NK-92 treated with Interleukin-12 subunit alpha and Interleukin-12 subunit beta, amount 100 ng/mL, for 24 hours (cell line): Measurements from ENCODE around the gene PLEKHG3.

Source experiments
- DNase-seq: peaks from one replicate; lab custom pipeline; 2025; lab: John Stamatoyannopoulos, UW

The PLEKHG3 gene

DNA sequence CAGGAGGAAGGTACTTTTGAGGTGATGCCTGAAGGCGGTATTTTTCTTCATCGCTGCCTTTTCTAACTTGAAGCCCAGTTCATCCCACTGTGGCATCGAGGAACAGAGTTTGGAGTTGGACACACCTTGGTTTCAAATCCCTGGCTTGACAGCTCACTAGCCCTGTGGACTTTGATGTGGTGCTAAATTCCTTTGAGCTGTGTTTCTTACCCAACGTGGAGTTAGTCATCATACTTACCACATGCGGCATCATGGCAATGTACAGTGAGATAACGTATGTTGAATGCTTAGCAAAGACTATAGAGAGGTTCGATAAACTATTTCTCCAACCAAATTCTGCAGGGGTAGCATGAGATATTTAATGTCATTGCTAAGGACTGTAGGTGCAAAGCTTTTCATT lies 3.4 kb downstream of the PLEKHG3 start:
- DNase-seq, result no peak

DNA sequence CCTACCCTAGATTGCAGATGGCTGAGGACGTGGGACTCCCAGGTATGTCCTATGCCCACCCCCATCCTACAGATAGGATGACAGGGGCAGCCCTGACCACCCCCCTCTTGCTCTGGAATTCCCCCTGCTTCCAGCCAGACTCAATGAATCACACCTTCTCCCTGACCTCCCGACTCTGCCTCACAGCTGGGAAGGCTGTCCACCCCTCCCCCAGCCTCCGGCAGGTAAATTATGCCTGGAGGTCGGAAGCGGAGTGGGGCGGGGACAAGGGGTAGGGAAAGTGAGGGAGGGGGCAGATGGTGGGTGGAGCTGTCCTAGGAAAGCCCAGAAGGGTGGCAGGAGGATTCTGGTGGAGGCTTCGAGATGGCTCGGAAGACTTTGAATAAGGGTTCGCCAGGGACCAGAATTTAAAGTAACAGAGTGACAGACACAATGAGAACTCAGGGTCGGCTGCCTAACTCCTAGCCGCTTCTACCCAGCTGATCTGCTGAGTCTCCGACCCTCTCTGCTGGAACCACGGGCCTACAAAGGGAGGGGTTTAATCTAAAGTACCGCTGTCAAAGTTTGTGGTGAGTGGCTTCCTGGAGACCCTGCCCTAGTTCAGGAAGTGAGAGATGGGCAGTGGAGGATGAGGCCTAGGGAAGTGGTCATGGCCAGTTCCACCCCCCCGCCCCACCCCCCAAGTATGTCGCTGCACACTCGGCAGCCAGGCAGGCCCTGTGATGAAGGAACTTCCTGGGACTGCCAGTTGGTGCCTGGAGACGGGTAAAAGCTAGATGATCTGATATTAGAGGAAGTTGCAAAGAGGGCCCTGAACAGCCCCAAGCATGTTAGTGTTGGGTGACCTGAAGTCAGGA lies 4.2 kb downstream of the PLEKHG3 start:
- no peak for DNase-seq

DNA sequence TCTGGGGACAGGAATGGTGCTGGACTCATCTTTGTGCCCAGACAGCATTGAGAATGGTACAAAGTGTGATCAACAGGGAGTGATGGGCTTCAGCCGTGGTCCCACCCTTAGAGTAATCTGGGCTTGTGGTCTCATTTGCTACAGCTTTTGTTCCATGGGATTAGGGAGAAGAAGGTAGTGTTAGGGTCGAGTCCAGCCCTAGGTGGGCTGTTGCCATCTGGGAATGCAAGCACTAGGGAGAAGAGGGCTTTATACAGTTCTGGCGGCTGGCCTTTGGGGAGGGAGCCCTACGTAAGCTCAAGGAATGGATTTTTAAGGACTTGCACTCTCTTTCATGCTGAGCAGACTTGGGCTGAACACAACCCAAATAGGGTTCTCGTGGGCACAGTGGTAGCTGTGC lies 4.9 kb downstream of the PLEKHG3 start:
- DNase-seq, result no peak

DNA sequence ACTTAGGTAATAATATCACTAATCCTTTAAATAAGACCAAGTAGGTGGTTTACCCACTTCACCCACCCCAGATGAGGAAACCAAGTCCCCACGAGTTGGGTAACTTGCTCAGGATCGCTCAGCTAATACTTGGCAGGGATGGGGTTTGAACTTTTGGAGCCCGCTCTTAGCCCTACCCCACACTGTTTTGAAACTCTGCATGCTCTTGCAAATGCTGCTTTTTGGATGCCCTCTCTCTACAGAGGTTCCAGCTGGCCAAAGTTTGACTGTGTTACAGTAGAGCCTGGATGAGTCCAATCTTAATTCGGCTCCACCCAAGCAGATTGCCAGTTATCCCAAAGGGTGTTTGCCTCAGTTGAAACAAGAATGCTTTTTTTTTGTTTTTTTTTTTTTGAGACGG lies 6.8 kb downstream of the PLEKHG3 start:
- DNase-seq, result no peak

DNA sequence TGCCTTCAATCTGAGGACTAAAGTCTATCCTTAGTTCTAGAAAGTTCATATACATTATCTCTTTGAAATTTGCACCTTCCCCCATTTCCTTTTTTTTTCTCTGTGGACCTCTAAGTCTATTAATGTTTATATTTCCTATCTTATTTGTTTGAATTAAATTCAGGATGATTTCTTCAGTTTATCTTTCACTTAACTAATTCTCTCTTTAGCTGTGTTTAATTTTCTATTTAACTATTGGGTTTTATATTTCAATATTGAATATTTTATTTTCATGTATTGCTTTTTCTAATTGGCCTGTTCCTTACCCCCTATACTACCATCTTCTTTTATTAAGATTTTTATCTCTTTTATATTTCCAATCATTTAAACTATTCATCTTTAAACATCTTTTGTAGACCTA lies 9.5 kb downstream of the PLEKHG3 start:
- DNase-seq, result no peak

DNA sequence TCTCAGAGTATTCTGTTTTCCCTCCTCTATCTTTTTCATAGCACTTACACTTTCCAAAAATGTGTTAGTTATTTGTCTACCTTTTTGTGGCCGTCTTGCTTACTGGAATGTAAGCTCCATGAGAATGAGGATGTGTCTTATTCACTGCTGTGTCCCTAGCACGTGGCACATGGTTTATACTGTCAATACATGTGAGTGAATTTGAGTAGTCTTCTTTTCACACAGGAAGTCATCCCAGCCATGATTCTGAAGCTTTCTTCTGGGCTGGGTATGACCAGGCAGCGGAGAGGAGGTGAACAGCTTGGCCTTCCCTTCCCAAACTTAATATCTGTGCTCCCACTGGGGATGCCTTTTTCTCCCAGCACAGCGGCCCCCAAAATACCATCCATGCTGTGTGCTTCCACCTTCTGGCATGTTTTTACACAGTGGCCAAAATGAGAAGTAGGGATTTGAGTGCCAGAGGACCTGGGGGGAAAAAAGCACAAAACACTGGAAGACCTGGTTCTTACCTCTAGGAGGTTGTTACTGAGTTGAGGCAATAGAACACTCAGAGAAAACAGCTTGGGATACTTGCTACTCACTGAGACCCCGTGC lies 10.3 kb downstream of the PLEKHG3 start:
- no peak for DNase-seq

DNA sequence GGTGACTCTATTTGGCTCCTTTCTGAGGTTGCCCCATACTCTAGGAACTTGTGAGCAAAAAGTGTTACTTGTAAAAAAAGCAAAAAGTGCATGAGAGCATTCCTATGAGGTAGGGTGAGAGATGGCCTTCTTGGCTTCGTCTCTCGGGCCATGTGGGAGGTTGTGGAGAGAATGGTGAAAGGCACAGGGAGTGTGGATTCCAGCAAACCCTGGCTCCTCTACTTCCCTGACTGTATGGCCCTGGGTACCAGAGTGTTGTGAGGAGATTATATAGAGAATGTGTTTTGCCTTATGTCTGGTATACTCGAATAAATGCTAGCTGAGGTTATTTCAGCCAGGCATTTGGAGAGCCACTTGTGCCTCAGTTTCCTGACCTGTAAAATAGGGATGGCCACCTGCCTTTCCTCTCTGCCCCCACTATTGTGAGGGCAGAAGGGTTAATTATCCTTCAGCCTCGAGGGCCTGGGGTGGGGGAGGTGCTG lies 11.0 kb downstream of the PLEKHG3 start:
- no peak for DNase-seq

DNA sequence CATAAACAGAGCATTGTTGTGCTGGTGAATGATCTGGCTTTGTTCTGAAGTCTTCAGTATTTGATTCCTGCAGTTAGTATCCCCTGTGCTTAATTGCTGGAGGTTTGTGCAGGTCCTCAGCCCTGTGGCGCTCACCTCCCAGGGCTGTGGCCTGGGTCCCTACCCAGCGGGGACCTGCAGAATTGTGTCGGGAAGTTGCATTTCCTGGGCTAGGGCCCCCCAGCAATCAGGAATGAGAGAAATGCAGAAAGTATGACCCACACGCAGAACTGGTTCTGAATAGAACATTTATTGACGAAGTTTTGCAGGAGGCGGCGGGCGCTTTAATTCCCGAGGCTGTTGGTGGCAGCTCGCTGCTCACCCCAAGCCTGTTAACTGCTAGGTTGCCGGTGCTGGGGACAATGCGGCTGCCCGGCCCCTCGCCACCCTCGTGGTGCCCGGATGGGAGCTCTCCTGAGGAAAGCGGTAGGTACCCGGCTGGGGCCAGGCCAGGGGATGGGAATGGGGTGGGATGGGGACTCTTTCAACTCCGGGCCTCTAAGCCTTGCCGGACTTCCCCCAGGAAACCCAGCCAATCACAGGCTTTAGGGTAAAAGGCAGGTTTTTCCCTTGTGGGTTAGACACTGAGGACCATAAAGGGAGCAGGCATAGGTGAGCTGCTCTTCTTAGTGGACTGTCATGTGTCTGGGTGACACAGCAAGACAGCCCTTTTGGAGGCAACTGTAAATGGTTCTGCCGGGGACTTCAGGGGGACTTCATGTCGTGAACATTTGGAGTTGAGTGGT lies 11.6 kb downstream of the PLEKHG3 start:
- DNase-seq, result no peak

DNA sequence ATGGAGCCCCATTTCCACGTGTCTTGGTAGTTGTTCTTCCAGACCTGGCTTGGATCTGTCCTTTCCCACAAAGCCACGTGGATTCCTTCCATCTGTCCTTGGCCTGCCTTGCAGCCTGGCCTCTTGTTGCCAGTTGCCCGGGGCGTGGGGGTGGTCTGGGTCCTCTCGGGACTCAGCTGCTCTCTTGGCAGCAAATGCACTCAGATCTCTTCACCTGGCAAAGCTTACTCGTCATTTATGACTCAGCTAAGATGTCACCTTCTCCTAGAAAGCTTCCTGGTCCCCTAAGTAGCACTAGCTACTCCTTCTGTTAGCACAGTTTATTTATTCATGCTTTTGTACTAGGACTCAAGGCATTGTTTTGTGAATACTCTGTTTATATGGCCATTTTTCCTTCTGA lies 13.6 kb downstream of the PLEKHG3 start:
- DNase-seq, result no peak

DNA sequence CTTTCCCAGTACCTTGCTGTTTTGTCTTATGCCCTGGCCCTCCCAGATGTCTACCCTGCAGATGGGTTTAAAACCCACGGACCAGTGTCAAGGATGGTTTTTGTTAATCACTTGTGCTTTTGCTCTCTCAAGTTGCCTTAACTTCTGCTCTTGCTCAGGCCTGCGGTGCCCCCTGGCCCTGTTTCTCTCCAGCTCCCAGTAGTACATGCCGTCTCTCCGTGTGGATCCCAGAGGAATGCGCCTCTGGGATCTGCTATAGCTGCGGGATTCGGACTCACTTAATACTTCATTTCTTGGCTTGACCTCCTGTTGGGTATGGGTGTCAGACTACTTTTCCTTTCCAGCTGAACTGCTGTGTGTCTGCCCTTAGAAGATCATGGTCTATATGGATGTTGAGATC lies 14.5 kb downstream of the PLEKHG3 start:
- no peak for DNase-seq

DNA sequence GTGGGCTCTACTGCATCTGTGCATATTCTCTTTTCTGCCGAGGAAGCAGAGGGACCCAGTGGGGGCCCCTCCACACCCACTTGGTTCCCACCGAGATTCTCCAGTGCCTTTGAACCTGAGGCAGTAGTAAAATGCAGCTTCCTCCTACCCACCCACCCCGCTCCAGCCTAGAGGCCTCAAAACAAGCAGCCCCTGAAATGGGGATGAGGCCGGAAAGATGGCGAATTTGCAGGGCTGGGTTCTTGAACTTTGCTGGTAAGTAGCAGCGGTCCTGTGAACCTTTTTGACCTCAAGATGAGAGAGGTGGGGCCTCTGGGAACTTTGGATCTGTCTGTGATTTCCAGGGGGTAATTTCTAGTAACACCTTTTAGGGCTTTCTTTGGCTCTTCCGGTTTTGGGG lies 15.4 kb downstream of the PLEKHG3 start:
- DNase-seq, result no peak

DNA sequence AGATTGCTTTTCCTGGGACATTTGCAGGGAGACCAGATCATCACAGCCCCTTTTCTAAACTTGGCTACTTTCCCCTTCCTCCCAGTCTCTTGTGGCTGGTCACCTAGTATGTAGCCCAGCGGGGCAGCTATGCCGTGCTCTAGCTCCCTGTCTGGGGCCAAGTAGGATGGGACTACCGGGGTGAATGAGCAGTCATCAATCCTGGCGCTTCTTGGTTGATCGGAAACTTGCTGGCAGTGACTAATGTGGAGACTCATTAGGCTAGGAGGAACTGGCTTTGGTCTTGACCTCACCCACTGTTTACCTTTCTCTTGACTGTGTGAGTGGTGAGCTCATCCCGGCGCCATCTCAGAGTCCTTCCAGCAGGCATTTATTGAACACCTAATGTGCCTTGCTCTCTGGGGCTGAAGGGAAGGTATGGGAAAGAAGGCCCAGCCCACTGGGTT lies 15.9 kb downstream of the PLEKHG3 start:
- DNase-seq, result no peak

DNA sequence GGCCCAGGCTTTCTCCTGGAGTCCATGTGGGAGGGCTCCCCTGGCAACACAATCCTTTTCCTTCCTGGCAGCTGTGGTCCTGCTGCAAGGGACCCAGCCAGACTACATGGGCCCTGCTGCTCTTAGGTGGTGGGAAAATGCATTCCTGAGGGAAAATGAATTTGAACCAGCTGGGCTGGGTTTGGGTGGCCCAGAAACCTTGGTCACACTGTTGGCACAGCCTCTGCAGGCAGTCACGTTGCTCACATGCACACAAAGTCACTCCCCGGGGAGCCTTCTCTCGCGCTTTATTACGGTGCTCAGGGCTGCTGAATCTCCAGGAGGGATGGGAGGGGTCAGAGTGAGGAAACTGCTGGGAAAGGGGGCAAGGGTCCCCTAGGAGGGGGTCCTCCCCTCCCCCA lies 17.2 kb downstream of the PLEKHG3 start:
- DNase-seq, result no peak

DNA sequence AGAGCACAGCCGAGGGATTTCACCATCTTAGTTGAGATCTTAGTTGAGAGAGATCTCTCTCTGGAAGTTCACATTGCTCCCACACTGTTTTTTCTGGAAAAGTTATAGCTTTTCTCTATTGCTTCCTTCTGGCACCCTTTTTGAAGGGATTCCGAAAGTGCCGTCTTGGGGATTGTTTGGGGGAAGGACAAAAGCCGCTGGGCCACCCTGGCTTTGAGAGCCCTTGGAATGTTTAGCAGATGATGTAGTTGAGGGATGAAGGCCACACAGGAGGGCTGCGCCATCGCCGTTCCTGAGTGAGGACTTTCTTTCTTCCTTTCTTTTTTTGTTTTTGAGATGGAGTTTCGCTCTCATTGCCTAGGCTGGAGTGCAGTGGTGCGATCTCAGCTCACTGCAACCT lies 17.7 kb downstream of the PLEKHG3 start:
- no peak for DNase-seq

DNA sequence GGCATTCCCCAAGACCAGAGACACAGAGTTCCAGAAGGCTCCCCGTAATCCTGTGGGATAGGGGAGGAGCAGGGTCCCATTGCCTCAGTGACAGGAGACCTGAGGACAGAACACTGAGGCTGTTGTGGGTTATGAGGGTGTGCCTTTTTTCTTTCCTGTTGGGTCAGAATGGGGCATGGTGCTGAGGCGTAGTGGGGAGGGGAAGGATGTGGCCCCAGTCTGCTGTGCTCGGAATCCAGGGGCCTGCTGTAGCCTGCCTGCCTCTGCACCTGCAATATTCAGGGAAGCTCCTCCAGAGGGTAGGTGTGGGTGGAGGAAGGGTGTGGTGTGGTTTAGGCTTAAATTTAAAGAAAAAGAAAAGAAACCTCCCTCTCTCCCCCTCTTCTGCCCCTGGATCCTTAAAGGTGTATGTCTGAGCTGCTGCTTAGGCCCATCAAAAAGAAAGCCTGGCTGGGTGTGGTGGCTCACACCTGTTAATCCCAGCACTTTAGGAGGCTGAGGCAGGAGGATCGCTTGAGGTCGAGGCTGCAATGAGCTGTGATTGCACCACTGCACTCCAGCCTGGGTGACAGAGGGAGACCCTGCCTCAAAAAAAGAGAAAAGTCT lies 18.7 kb downstream of the PLEKHG3 start:
- DNase-seq, result no peak

DNA sequence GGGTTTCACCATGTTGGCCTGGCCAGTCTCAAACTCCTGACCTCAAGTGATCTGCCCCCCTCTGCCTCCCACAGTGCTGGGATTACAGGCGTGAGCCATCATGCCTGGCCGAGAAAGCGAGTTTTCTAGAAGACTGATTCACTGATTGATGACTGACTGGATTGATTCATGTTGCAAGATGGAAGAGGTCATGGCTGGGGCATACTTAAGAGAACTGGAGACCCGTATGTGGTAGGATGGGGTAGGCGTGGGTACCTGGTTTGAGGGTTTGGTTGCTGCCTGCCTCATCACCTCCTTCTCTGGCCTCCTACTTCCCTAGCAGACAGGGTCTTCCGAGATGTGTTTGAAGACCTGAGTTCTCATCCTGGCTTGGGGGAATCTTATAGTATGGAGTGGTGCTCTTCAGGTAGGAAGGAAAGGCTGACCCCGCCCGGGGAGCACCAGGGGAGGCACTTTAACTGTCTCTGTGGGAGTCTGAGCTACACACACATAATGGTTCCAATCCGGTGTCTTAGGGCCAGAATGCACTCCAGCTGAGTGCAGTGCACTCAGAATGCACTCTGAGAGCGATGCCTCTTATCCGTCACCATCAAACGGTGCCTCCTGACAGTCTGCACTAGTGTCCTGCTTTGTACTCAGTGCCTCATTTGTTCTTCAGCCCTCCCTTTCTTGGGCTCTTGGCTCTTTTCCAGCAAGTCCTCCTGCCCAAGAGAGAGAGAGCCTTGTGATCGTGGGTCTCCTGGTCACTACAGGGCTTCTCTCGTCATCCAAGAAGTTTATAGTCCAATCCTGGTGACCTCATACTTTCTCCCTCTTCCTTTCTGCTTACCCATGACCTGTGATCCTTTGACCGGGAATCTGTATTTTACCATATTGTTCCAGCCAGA lies 19.7 kb downstream of the PLEKHG3 start:
- no peak for DNase-seq

DNA sequence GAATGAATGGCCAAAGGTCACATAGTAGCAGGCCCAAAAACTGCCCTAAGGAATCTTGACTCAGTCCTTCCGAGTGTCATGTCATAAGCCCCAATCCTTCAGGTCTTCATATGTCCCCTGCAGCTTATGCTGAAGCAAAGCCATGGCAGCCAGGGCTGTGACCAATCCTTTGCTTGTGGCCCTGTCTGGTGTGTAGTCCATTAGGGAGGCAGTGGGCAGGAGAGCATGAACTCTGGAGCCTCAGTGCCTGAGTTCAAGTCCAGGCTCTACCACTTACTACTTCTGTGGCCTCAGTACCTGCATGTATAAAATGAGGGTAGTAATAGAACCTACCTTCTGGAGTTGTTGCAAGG lies 20.3 kb downstream of the PLEKHG3 start:
- no peak for DNase-seq

DNA sequence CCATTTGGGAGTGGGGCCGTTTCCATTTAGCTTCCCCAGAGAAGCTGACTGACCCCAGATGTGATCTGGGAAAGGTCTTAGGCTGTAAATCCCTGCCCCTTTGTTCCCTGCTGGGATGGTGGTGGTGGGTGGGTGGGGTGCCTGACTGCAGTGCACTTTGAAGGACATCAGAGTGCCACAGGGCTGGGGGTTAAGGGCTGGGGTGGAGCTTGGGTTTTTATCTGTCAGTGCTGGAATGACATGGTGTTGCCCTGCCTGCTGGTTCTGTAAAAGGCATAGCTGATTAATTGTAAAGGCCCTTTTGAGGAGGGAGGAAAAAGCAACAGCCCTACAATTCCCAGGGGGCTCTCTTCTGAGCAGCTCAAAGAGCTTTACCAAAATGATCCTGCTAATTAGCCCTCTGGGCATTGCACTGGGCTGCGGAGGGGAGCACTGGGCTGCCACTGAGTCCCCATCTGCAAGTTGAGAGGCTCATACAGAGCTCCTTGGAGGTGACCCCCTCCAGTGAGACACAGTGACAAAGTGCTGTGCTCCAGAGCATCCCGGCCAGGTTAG lies 21.1 kb downstream of the PLEKHG3 start:
- DNase-seq, result no peak

DNA sequence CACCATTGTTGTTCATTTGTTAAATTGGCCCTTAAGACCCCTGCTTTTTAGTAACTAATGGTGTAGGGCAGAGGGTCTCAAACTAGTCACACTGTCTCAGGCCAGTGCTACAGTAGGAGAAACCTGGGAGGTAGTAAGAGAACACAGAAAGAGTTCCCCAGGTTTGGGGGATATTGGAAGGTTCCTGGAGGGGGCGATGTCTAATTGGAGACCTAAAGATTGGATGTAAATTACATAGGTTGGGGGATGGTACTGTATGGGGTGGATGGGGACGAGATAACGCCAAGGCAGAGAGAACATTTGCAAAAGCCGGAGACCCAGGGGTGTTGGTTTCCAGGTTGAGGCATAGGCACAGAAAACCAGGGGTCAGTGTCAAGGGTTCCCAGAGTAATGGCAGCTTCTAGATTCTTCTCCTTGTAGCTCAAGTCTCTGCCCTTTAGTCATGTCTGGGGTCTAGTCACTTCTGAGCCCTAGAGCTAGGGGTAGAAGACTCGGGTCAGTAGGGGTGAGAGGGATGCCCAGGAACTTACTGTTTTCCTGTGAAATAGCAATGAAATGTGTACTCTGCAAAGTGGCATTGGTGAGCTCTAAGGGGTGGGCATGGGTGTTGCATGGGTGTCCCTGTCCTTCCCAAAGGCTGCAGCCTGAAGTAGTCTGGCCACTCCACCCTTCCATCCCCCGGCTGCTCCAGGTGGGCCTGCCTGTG lies 21.8 kb downstream of the PLEKHG3 start:
- DNase-seq, result no peak

DNA sequence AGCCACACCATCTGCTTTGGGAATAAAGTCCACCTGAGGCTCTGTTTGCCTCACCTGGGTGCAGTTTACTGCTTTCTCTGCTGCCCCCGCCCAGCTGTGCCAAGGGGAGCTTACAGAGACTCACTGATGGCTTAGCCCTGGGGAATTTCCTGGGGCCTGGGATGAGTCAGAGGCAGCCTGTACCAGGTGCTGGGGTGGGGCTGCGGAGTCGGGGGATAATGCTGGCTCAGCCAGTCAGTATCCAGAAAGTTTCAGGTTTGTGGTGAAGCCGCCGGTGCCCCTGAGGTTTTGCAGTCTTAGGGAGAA lies 22.3 kb downstream of the PLEKHG3 start:
- no peak for DNase-seq
